GM12878 (cell line): ENCODE results near the gene PXMP4. TPM values are rescaled to one million over a fixed set of nuclear protein-coding genes. Genes with fewer than 3 reads are reported as not detected.

Experiments
- ATAC-seq: fragments of 200-7000 bp; cut with Tn5 transposase; 3 replicates; pipeline ENCODE4 v1.9.1; 2020; ENCODE audit warnings: mild to moderate bottlenecking, moderate library complexity
- BruUV-seq: library from RNA; stranded (reverse); fragments of 400-500 nt; replicated peaks from 2 replicates; lab custom pipeline; 2021; lab: Mats Ljungman, UMichigan
- CTCF ChIA-PET: fragments of 300-600 bp; sonication (Branson Sonifier 250); formaldehyde crosslinking; extraction: SDS; loops from one replicate; lab custom pipeline; 2021; ENCODE audit warnings: inconsistent platforms; lab: Yijun Ruan, JAX
- POLR2A ChIA-PET: fragments of 350-600 bp; formaldehyde crosslinking; extraction: SDS; loops from one replicate; lab custom pipeline; 2021; ENCODE audit warnings: inconsistent platforms; lab: Charles Lee
- RAD21 ChIA-PET: fragments of 300-600 bp; sonication (Branson Sonifier 250); formaldehyde crosslinking; loops from one replicate; lab custom pipeline; 2023; ENCODE audit warnings: antibody characterized with exemption; ENCODE audit not compliant: unreplicated experiment; lab: Charles Lee
- SMC1A ChIA-PET: fragments of 300-600 bp; sonication (Branson Sonifier 250); formaldehyde crosslinking; loops from one replicate; lab custom pipeline; 2023; ENCODE audit not compliant: unreplicated experiment, uncharacterized antibody; lab: Charles Lee
- DNase-seq: peaks from one replicate; pipeline ENCODE4 v3.0.0-alpha.2; 2011; ENCODE audit warnings: low read depth, low spot score
- FAIRE-seq: peaks from 3 replicates; lab custom pipeline; 2011; peaks lifted over from hg19 to GRCh38; lab: Jason Lieb, UNC
- H2AFZ ChIP-seq: 2 replicates; pipeline ENCODE4 v1.6.0; 2011; ENCODE audit warnings: low read depth, low read length, control low read depth; ENCODE audit not compliant: control insufficient read depth
- H3K27ac ChIP-seq: 2 replicates; pipeline ENCODE4 v1.5.1; 2011; ENCODE audit warnings: control low read depth; ENCODE audit not compliant: control insufficient read depth, insufficient read depth
- H3K27me3 ChIP-seq, 2 experiments: replicated peaks in 1 of 2; 2 replicates each; pipeline versions ENCODE4 v1.6.0 to v1.6.1; 2011; ENCODE audit warnings: low read length in 1 of 2; ENCODE audit not compliant: control insufficient read depth in 2 of 2, insufficient read depth in 2 of 2
- H3K36me3 ChIP-seq, 2 experiments: 2 replicates each; pipeline ENCODE4 v1.5.1; 2011; ENCODE audit warnings: low read length in 1 of 2; ENCODE audit not compliant: control insufficient read depth in 2 of 2, insufficient read depth in 2 of 2
- H3K4me1 ChIP-seq: 2 replicates; pipeline ENCODE4 v1.6.1; 2011; ENCODE audit warnings: mild to moderate bottlenecking, low read length, moderate library complexity, mixed read lengths; ENCODE audit not compliant: control insufficient read depth, insufficient read depth
- H3K4me2 ChIP-seq: 2 replicates; pipeline ENCODE4 v1.6.0; 2011; ENCODE audit warnings: control low read depth; ENCODE audit not compliant: control insufficient read depth, insufficient read depth
- H3K4me3 ChIP-seq: fragments of 200-600 bp; sonication (generic); 2 replicates; pipeline ENCODE4 v1.5.1; 2016
- H3K79me2 ChIP-seq: 2 replicates; pipeline ENCODE4 v1.6.0; 2011; ENCODE audit warnings: low read length; ENCODE audit not compliant: control insufficient read depth, insufficient read depth
- H3K9ac ChIP-seq: 2 replicates; pipeline ENCODE4 v1.8.0; 2011; ENCODE audit warnings: low read length, control low read depth, mixed read lengths; ENCODE audit not compliant: control insufficient read depth, insufficient read depth
- H3K9me3 ChIP-seq: replicated peaks from 3 replicates; pipeline ENCODE4 v1.5.1; 2011; ENCODE audit warnings: mild to moderate bottlenecking, low read length; ENCODE audit not compliant: control insufficient read depth, insufficient read depth
- H4K20me1 ChIP-seq: 2 replicates; pipeline ENCODE4 v1.6.0; 2011; ENCODE audit not compliant: control insufficient read depth, insufficient read depth
- BMI1 ChIP-seq: fragments of 450-650 bp; IDR thresholded peaks from 2 replicates; pipeline ENCODE4 v1.6.1; 2016; ENCODE audit warnings: mild to moderate bottlenecking, moderate library complexity, borderline replicate concordance
- JUND ChIP-seq: IDR thresholded peaks from 2 replicates; pipeline ENCODE4 v1.6.1; 2012; ENCODE audit warnings: low read depth, mild to moderate bottlenecking, low read length, improper control_type of control experiment, moderate library complexity
- NFXL1 ChIP-seq: fragments of 450-650 bp; IDR thresholded peaks from 2 replicates; pipeline ENCODE4 v1.6.1; 2017; ENCODE audit warnings: antibody characterized with exemption, mild to moderate bottlenecking, borderline replicate concordance
- ZBTB4 ChIP-seq: fragments of 450-650 bp; formaldehyde crosslinking; IDR thresholded peaks from 2 replicates; pipeline ENCODE4 v1.4.0; 2022; ENCODE audit warnings: mild to moderate bottlenecking, moderate library complexity
- WGBS: methylation state at CpG from one replicate; pipeline ENCODE4 v1.1.6; 2016; ENCODE audit warnings: low lambda C conversion rate; ENCODE audit not compliant: insufficient replicate concordance, insufficient coverage; ENCODE audit errors: missing lambda C conversion rate; 5-methylcytosine and 5-hydroxymethylcytosine counted together
- in situ Hi-C: fragments of 300-500 bp; cut with MboI; formaldehyde crosslinking; loops from 9 replicates; pipeline ENCODE4 v1.14.3; 2018; ENCODE audit warnings: mixed read lengths
- intact Hi-C: fragments of 100-400 bp; cut with micrococcal nuclease; formaldehyde crosslinking; loops from one replicate; pipeline ENCODE4 v1.14.2; 2022; ENCODE audit not compliant: unreplicated experiment
- polyA plus RNA-seq, 11 experiments: library from polyadenylated mRNA; depleted of rRNA in 4 of 11; unstranded in 6 of 11; stranded (reverse) in 5 of 11; fragments of >200 nt; fragmentation: Nextera tagmentation in 4 of 11; fragmentation: Illumina TruSeq in 1 of 11; extraction: Ambion mirVana in 4 of 11; extraction: Trizol in 1 of 11; gene quantifications; 1 replicate in 1 of 11; 2 replicates in 10 of 11; pipeline versions ENCODE4 v1.2.1 to v1.2.3, GENCODE V29; 2011 to 2016; ENCODE audit warnings: inconsistent platforms in 2 of 11, missing spikeins in 2 of 11, low read depth in 1 of 11
- total RNA-seq, 4 experiments: library from RNA; depleted of rRNA in 3 of 4; stranded (reverse); fragments of >200 nt in 3 of 4; fragmentation: Illumina TruSeq in 1 of 4; extraction: Trizol in 1 of 4; gene quantifications; 2 replicates each; pipeline versions ENCODE4 v1.2.1 to v1.2.3, GENCODE V29; 2013 to 2021
- TF ChIP-seq, protein P1 (sequence below): IDR thresholded peaks from 2 replicates; pipeline ENCODE4 v1.6.1; 2012; ENCODE audit warnings: low read length, inconsistent platforms

The PXMP4 gene
- total and polyA plus RNA-seq, 10 of the 15 experiments (the other 5 are each of a cell fraction or from before 2014, with no cell fraction given): 3.6 to 19.2 (median 8.6) TPM

GRCh38 chr20:33711446-33711738 is 8.7 kb downstream of the PXMP4 start:
- CTCF ChIA-PET: no interaction called here

More at GRCh38 chr20:33711446-33711738, 8.7 kb downstream of the PXMP4 start:
- Histone ChIP-seq H3K27me3 (no peaks in the 10 kb centered on the region), H3K9me3 (no peaks in the 10 kb centered on the region), H3K36me3 (0 out of 4 replicates have a peak, but pooled peaks cover 0 to 2% of the 10 kb centered on the region in 2 experiments), H3K27ac (no peak overlapping the region), H2AFZ (no peak overlapping the region), H3K4me1 (no peaks in the 10 kb centered on the region), H3K4me3 (no peak overlapping the region), H3K4me2 (no peak overlapping the region), H3K9ac (no peak overlapping the region)
- RAD21 ChIA-PET: no interaction called here
- whole genome bisulfite sequencing: 75% methylated on average over 1 of the region's 1 CpG
- DNase-seq (no peak), FAIRE-seq (no peak), ATAC-seq (no peak)
- intact Hi-C loops: no loop called here
- SMC1A ChIA-PET: no interaction called here
- in situ Hi-C loops: no loop called here
- TF ChIP-seq, protein P1, sequence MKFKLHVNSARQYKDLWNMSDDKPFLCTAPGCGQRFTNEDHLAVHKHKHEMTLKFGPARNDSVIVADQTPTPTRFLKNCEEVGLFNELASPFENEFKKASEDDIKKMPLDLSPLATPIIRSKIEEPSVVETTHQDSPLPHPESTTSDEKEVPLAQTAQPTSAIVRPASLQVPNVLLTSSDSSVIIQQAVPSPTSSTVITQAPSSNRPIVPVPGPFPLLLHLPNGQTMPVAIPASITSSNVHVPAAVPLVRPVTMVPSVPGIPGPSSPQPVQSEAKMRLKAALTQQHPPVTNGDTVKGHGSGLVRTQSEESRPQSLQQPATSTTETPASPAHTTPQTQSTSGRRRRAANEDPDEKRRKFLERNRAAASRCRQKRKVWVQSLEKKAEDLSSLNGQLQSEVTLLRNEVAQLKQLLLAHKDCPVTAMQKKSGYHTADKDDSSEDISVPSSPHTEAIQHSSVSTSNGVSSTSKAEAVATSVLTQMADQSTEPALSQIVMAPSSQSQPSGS: no peak
- TF ChIP-seq JUND (no peak), ZBTB4 (no peak), NFXL1 (no peak), BMI1 (no peak)
- TF ChIP-seq, all 136 proteins: peak for 0
- no TSS peak for BruUV-seq
- POLR2A ChIA-PET: no interaction called here
- Histone ChIP-seq H4K20me1 (no peaks in the 10 kb centered on the region), H3K79me2 (no peaks in the 10 kb centered on the region)
